Mucosa of stomach (tissue), 1 donor: ENCODE measurements around the gene MYH10.

ENCODE experiments used
- H3K27me3 ChIP-seq: one replicate; pipeline ENCODE4 v1.7.0; 2013; ENCODE audit warnings: mild to moderate bottlenecking, low read length; ENCODE audit not compliant: control insufficient read depth, insufficient read depth
- H3K36me3 ChIP-seq: one replicate; pipeline ENCODE4 v1.7.0; 2013; ENCODE audit warnings: low read length; ENCODE audit not compliant: control insufficient read depth, insufficient read depth
- H3K4me1 ChIP-seq: one replicate; pipeline ENCODE4 v1.7.0; 2013; ENCODE audit warnings: mild to moderate bottlenecking, low read length; ENCODE audit not compliant: control insufficient read depth, insufficient read depth
- H3K4me3 ChIP-seq: one replicate; pipeline ENCODE4 v1.7.0; 2013; ENCODE audit warnings: low read length
- H3K9ac ChIP-seq: one replicate; pipeline ENCODE4 v1.7.0; 2013; ENCODE audit warnings: mild to moderate bottlenecking, low read length, moderate library complexity
- H3K9me3 ChIP-seq: one replicate; pipeline ENCODE4 v1.7.0; 2013; ENCODE audit warnings: mild to moderate bottlenecking, low read length, moderate library complexity; ENCODE audit not compliant: control insufficient read depth
- donor health status: Pancreatic carcinoma.

Gene MYH10

GRCh38 chr17:8630227-8630801 is at the start of gene MYH10:
Gene MYH10, minus strand, starts transcription at chr17:8630725. Its CDS starts 7,479 bp downstream, at chr17:8623246.
- Histone ChIP-seq H3K4me3 (peak within 1 kb of the TSS; percentile 25), H3K27me3 (peaks cover 36% of the 10 kb centered on the region), H3K36me3 (no peaks in the 10 kb centered on the region), H3K9ac (peak within 1 kb of the TSS; percentile 61), H3K9me3 (no peaks in the 10 kb centered on the region), H3K4me1 (no peaks in the 10 kb centered on the region)

- Histone ChIP-seq H3K9me3 (no peaks in the 10 kb centered on the region), H3K36me3 (no peaks in the 10 kb centered on the region), H3K9ac (no peak overlapping the region), H3K4me1 (no peaks in the 10 kb centered on the region), H3K4me3 (no peak overlapping the region), H3K27me3 (no peaks in the 10 kb centered on the region)
Measured at GRCh38 chr17:8679126-8679525, 48.6 kb upstream of the MYH10 start.

GRCh38 chr17:8675306-8675705 is 44.8 kb upstream of the MYH10 start:
- Histone ChIP-seq H3K36me3 (no peaks in the 10 kb centered on the region), H3K9ac (no peak overlapping the region), H3K27me3 (no peaks in the 10 kb centered on the region), H3K4me1 (peaks cover 4% of the 10 kb centered on the region), H3K9me3 (no peaks in the 10 kb centered on the region), H3K4me3 (no peak overlapping the region)

- Histone ChIP-seq H3K9ac (no peak overlapping the region), H3K4me1 (peaks cover 4% of the 10 kb centered on the region), H3K9me3 (no peaks in the 10 kb centered on the region), H3K4me3 (no peak overlapping the region), H3K36me3 (no peaks in the 10 kb centered on the region), H3K27me3 (no peaks in the 10 kb centered on the region)
Measured at GRCh38 chr17:8674344-8675305, 44.1 kb upstream of the MYH10 start.

GRCh38 chr17:8673612-8674011 is 43.1 kb upstream of the MYH10 start:
- H3K4me3 ChIP-seq = no peak overlapping the region
- no peaks in the 10 kb centered on the region for H3K27me3 ChIP-seq
- H3K4me1 ChIP-seq = peaks cover 4% of the 10 kb centered on the region
- H3K36me3 ChIP-seq = no peaks in the 10 kb centered on the region
- no peak overlapping the region for H3K9ac ChIP-seq
- no peaks in the 10 kb centered on the region for H3K9me3 ChIP-seq

GRCh38 chr17:8672326-8672725 is 41.8 kb upstream of the MYH10 start:
- no peaks in the 10 kb centered on the region for H3K36me3 ChIP-seq
- no peaks in the 10 kb centered on the region for H3K27me3 ChIP-seq
- no peaks in the 10 kb centered on the region for H3K9me3 ChIP-seq
- H3K4me3 ChIP-seq = no peak overlapping the region
- H3K4me1 ChIP-seq = peaks cover 4% of the 10 kb centered on the region
- no peak overlapping the region for H3K9ac ChIP-seq

- Histone ChIP-seq H3K4me3 (no peak overlapping the region), H3K27me3 (peaks cover 3% of the 10 kb centered on the region), H3K36me3 (no peaks in the 10 kb centered on the region), H3K9me3 (no peaks in the 10 kb centered on the region), H3K9ac (no peak overlapping the region), H3K4me1 (peaks cover 4% of the 10 kb centered on the region)
Measured at GRCh38 chr17:8670421-8670820, 39.9 kb upstream of the MYH10 start.

GRCh38 chr17:8668176-8668740 is 37.7 kb upstream of the MYH10 start:
- Histone ChIP-seq H3K27me3 (peaks cover 3% of the 10 kb centered on the region), H3K9me3 (no peaks in the 10 kb centered on the region), H3K4me1 (peaks cover 4% of the 10 kb centered on the region), H3K36me3 (no peaks in the 10 kb centered on the region), H3K4me3 (no peak overlapping the region), H3K9ac (no peak overlapping the region)

- peaks cover 3% of the 10 kb centered on the region for H3K27me3 ChIP-seq
- H3K4me1 ChIP-seq = no peaks in the 10 kb centered on the region
- no peak overlapping the region for H3K9ac ChIP-seq
- no peaks in the 10 kb centered on the region for H3K9me3 ChIP-seq
- no peaks in the 10 kb centered on the region for H3K36me3 ChIP-seq
- H3K4me3 ChIP-seq = no peak overlapping the region
Measured at GRCh38 chr17:8667421-8667820, 36.9 kb upstream of the MYH10 start.

- H3K36me3 ChIP-seq = no peaks in the 10 kb centered on the region
- H3K4me1 ChIP-seq = no peaks in the 10 kb centered on the region
- H3K27me3 ChIP-seq = peaks cover 3% of the 10 kb centered on the region
- H3K9me3 ChIP-seq = no peaks in the 10 kb centered on the region
- no peak overlapping the region for H3K9ac ChIP-seq
- no peak overlapping the region for H3K4me3 ChIP-seq
Measured at GRCh38 chr17:8665684-8666083, 35.2 kb upstream of the MYH10 start.

GRCh38 chr17:8664456-8665126 is 34.1 kb upstream of the MYH10 start:
- peaks cover 3% of the 10 kb centered on the region for H3K27me3 ChIP-seq
- H3K9me3 ChIP-seq = no peaks in the 10 kb centered on the region
- H3K36me3 ChIP-seq = no peaks in the 10 kb centered on the region

GRCh38 chr17:8662973-8663372 is 32.4 kb upstream of the MYH10 start:
- no peaks in the 10 kb centered on the region for H3K36me3 ChIP-seq
- H3K27me3 ChIP-seq = peaks cover 3% of the 10 kb centered on the region
- no peaks in the 10 kb centered on the region for H3K9me3 ChIP-seq
- H3K9ac ChIP-seq = no peak overlapping the region
- no peaks in the 10 kb centered on the region for H3K4me1 ChIP-seq
- no peak overlapping the region for H3K4me3 ChIP-seq

More at GRCh38 chr17:8664456-8665126, 34.1 kb upstream of the MYH10 start:
- Histone ChIP-seq H3K4me3 (no peak overlapping the region), H3K4me1 (no peaks in the 10 kb centered on the region), H3K9ac (no peak overlapping the region)
